Right ventricle myocardium inferior (tissue), 1 donor: ENCODE results near the gene HSP90B1. TPM values are rescaled to one million over a fixed set of nuclear protein-coding genes. Genes with fewer than 3 reads are reported as not detected.

Experiments
- ATAC-seq: fragments of 200-7000 bp; cut with Tn5 transposase; one replicate; pipeline ENCODE4 v1.9.1; 2020; ENCODE audit warnings: mild to moderate bottlenecking, moderate library complexity
- DNase-seq: peaks from one replicate; pipeline ENCODE4 v3.0.0; 2021; ENCODE audit errors: missing footprints
- intact Hi-C: fragments of 100-400 bp; cut with DNase I; formaldehyde crosslinking; loops from one replicate; pipeline ENCODE4 v1.11.0; 2022
- long read RNA-seq: library from polyadenylated mRNA; unstranded; transcript quantifications from one replicate; pipeline ENCODE4 v2.0.0, GENCODE V29; 2021
- total RNA-seq: library from RNA; stranded (reverse); fragmentation: NEBNext Ultra II Directional; extraction: Animal tissue kit (Norgen Biotek cat#: 25700); gene quantifications from one replicate; pipeline ENCODE4 v1.2.1, GENCODE V29; 2021
- donor health status: DM: no; HTN: yes; CAD: no; lungs with severe emphysema.

HSP90B1 gene
- total RNA-seq, result 402 TPM
- long read RNA-seq, transcript HSP90B1-201 (18 exons, 2,858 nt), result major isoform, 186 of 229 reads
- long read RNA-seq, partial matches to known transcripts, result 29 of 229 reads
- long read RNA-seq, other reads (novel, unspliced or antisense), result 14 of 229 reads

DNA sequence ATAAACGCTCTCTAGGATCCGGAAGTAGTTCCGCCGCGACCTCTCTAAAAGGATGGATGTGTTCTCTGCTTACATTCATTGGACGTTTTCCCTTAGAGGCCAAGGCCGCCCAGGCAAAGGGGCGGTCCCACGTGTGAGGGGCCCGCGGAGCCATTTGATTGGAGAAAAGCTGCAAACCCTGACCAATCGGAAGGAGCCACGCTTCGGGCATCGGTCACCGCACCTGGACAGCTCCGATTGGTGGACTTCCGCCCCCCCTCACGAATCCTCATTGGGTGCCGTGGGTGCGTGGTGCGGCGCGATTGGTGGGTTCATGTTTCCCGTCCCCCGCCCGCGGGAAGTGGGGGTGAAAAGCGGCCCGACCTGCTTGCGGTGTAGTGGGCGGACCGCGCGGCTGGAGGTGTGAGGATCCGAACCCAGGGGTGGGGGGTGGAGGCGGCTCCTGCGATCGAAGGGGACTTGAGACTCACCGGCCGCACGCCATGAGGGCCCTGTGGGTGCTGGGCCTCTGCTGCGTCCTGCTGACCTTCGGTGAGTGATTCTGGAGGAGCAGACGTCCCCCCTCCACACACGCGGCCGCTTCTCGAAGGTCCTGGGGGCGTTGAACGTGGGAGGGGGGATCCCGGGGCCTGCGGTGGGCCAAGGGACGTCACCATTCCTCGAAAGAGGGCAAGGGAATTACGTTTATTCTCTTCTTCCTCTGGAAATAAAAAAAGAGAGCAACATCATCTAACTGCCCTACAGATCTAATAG lies at the start of gene HSP90B1:
HSP90B1 (plus strand) TSS at position 377 of the 753 bp plus-strand sequence; CDS start at position 483, 106 bp downstream.
- DNase-seq (peak; percentile 100), ATAC-seq (peak; percentile 96)
- intact Hi-C loops, result loop anchor here (2.0 to 5.0 kb wide), 4 partner anchors 27 to 303 kb away; a partner anchor contains a TSS

DNA sequence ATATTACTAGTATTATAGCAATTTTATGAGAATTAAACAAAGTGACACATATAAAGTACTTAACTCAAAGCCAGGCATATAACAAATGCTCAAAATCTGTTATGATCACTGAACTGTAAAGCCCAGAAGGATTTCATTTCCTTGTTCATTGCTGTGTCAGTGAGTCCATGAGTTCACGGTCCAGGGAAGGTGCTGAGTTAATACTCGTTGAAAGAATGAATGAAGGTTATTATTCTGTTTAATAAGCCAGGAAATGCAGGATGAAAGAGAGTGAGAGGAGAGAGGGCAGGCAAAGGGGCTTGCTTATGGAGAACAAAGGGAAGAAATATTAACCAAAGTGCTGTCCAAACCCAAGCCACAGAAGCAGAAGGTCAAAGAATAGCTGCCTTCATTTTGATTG lies 48.9 kb upstream of the HSP90B1 start:
- ATAC-seq (no peak), DNase-seq (no peak)
- intact Hi-C loops, result no loop called here

DNA sequence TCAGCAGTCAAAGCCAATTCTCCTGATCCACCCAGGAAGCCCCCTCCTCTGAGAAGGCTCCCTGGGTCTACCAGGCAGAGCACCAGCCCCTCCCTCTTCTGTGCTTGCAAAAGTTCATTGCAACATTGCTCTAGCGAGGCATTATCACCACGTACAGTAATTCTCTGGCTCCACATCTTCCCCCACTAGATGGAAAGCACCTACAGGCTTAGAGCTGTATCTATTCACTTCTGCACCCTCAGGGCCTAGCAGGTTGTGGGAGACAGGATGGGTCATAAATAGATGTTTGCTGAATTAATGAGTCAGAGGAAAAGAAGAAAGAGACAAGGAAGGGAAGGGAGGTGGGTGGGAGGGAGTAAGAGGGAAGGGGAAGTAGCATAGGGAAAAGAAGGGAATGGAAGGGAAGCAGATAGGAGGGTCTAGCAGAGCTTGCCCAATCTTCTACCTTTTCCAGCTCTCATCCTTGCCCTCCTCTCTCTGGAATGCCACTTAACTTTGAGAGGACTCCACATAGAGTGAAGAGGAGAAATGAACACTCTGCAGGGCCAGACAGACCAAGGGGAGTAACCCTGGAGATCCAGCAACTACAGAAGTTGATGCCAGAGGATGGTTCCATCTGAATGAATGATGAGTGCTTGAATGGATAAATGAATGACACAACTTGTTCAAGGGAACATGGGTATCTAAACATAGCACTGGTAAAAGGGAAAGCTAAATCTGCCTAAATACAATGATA lies 47.2 kb upstream of the HSP90B1 start:
- ATAC-seq (no peak), DNase-seq (no peak)
- intact Hi-C loops, result no loop called here

DNA sequence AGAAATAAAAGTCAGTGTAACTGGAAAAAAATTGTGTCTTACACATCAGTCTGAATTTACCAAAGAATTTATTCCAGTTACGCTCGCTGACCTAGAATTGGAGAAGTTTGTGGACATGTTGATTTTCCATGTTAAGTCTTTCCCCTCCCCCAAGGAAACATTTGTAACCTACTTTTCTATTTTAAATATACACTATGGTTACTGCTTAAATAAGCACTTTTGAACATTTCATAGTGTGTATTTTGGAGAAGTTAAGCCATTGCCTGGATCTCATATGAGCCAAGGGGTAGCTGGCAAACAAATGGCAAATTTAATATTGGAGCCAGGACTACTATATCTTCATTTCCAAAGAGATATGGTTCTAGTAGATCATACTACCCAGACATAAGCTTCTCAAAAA lies 46.3 kb upstream of the HSP90B1 start:
- no peak for DNase-seq
- intact Hi-C loops, result no loop called here
- ATAC-seq, result no peak

DNA sequence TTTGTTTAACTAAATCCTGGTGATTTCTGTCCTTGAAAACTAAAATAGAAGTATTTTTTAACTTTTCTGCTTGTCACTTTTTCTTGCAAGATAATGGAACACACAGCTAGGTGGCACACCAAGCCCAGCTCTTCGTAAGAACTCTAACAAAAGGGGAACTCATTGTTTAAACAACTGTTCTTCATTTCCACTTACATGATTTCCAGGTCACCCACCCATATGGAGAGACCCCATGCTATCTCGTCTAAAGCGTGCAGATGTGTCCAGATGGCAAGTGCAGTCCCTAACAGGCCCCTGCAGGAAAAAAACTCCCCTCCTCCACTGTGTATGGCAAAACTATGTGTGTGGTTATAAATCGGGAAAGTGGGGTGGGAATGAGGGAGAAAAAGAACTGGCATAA lies 45.9 kb upstream of the HSP90B1 start:
- intact Hi-C loops, result no loop called here
- ATAC-seq (no peak), DNase-seq (no peak)

DNA sequence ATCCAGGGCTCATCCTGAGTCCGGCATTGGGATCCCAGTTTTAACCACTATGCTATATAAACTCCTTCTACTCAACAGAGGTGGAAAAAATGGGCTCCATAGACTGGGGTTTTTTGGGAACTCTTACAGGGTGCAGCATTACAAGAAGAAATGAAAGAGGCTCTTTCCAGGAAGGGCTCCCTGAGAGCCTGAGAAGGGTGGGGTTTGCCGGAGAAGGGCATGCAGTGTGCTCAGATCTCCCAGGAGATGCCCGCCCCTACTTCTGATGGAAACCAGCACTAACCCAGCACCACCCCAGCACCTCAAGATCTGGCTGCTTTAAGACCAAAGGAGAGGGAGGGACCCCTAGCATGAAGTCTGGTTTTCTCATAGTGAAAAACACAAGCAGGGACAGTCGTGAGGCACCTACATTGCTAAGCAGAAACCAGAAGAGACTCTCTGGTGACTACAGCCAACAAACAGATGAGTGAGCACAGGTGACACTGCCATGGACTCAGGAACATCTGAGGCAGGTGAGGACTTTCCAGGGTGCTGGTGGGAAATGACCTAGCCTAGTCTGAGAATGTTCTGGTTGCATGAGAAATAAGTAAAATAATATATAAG lies 43.9 kb upstream of the HSP90B1 start:
- ATAC-seq (no peak), DNase-seq (no peak)
- intact Hi-C loops, result no loop called here

DNA sequence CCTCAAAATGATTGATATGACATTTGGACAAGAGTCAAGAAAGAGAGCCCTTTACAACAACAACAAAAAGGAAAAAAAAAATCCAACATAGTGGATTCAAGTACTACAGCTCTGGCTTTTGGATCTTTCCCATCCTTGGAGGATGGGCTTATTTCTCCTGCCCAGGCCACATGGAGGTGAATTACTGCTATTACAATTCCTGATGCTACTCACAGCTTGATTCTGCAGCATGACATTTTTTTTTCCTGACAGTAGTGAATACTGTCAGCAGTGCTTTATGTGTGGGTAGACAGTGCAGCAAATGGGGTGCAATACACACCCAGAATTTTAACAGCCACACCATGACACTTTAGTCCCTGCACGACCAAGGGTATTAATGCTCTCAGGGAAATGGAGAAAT lies 42.5 kb upstream of the HSP90B1 start:
- DNase-seq (no peak), ATAC-seq (no peak)
- intact Hi-C loops, result no loop called here

DNA sequence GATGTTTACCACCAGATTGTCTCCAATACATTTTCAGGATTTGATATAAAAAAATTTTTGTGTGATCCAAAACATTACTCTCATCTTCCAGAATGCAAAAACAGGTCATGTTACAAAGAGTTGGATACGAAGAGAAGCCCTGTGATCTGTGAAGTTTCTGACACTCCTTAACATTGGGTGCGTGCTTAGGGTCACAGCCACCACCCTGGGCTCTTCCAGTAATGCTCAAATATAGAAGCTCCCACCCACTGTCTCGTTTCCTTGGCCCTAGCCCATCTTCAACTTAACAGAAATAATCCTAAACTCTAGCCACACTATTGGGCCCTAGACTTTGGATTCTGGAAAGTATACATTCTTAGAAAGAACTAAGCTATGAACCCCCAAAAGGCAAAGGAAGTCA lies 32.9 kb upstream of the HSP90B1 start:
- intact Hi-C loops, result no loop called here
- no peak for DNase-seq
- ATAC-seq, result no peak

DNA sequence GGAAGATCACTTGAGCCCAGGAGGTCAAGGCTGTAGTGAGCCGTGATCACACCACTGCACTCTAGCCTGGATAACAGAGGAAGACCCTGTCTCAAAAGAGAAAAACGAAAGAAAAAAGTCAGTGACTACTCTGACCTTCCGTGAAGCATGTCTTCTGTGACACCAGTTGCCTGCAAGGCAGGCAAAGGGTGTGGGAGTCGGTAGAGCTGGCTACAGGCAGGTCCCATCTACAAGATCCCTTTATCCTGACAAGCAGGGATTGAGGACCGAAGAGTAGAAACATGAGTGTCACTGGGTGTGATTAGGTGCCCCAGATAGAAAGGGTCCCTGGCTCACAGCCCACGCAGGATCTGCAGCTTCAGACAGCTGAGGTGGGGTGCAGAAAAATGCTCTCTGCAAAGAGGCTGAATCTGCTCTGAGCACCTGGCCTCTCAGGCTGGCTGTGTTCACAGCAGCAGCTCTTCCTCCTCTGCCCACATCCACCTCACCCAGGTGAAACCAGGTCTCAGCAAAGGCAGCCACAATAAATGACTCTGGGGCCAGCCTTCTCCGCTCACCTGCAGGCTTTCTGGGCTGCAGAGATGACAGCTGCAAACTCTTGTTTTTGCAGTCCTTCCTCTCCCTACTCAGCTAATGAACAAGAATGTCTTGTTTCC lies 28.6 kb upstream of the HSP90B1 start:
- ATAC-seq, result no peak
- DNase-seq, result no peak
- intact Hi-C loops, result no loop called here

DNA sequence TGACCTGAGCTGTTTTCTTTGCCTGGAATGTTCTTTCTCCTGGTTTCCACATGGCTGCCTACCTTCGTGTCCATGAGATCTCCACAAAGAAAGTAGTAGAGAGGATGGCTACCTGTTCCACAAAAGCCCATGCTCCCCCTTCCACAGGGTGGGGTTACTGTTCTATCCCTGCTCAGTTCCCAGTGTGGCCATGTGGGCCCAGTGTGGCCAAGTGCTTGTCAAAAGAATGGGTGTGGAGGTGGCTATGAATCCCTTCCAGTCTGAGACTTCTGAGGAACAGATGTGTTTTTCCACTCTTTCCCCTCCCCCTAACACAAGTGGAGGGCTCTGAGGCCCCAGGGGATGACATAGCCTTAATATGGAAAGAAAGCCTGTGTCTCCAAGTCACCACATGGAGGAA lies 26.2 kb upstream of the HSP90B1 start:
- no peak for DNase-seq
- intact Hi-C loops, result no loop called here
- ATAC-seq, result no peak

DNA sequence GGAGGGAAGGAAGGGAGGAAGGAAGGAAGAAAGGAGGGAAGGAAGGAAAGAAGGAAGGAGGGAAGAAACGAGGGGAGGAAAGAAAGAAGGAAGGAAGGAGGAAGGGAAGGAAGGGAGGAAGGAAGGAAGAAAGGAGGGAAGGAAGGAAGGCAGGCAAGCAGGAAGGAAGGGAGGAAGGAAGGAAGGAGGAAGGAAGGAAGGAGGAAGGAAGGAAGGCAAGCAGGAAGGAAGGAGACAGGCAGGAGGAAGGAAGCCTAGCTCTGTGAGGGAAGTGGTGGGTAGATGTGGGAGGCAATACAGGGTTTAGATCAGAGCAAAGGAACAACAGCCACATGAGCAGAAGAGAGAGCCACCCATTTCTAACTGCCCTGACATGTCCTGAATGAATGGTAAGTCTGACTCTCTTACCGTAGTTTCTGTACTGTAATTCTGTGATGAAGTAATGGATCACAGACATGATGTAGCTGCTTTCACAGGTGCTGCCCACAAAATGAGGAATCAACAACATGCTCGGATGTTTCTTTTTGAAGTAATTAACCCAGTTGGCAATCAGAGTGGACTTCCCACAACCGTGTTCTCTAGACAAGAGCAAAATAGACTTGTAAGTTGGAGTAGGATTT lies 24.4 kb upstream of the HSP90B1 start:
- ATAC-seq, result no peak
- intact Hi-C loops, result no loop called here
- no peak for DNase-seq

DNA sequence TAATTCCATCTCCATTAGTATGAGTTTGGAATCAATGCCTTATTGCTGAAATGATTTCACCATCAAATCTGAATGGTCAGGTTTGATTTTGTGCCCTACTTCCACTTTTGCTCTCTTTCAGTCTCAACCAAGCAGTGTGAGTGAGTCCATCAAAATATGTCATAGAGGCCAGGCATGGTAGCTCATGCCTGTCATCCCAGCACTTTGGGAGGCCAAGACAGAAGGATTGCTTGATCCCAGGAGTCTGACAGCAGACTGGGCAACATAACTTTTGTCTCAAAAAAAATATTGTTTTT lies 22.0 kb upstream of the HSP90B1 start:
- no peak for DNase-seq
- ATAC-seq, result no peak

DNA sequence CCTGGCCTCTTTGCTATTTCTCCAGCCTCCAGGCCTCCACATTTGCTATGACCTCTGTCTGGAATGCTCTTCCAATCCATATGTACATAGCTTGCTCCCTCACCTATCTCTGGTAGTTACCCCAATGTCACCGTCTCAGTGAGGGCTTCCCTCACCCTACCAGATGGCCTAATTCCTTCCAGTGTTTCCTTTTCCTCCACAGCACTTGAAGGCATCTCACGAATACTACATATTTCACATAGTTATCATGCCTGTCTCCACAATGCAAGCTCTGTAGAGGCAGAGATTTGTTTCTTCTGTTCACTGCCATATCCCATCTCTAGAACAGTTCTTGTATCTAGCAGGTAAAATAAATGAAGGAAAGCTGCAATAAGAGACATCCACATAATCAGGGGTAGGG lies 21.3 kb upstream of the HSP90B1 start:
- DNase-seq (no peak), ATAC-seq (no peak)
- intact Hi-C loops, result no loop called here

More for the DNA sequence above, 22.0 kb upstream of the HSP90B1 start:
- intact Hi-C loops, result no loop called here

DNA sequence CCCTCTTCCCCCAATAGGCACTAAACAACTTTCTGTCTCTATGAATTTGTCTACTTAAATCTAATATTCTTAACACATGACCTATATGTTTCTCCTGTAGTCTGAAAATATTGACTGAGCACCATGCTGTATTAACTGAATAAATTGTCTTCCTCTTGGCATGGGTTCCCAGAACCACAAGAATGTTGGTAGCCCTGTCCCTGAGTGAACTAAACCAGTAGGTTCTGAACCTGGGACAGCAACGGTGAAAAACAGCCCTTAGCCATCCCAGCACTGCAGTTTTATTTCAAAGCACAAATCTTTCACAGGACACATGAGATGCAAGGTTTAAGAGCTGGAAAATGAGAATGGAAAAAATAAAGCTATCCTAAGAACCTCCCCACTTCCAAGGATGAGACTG lies 20.4 kb upstream of the HSP90B1 start:
- DNase-seq (no peak), ATAC-seq (no peak)
- intact Hi-C loops, result no loop called here

DNA sequence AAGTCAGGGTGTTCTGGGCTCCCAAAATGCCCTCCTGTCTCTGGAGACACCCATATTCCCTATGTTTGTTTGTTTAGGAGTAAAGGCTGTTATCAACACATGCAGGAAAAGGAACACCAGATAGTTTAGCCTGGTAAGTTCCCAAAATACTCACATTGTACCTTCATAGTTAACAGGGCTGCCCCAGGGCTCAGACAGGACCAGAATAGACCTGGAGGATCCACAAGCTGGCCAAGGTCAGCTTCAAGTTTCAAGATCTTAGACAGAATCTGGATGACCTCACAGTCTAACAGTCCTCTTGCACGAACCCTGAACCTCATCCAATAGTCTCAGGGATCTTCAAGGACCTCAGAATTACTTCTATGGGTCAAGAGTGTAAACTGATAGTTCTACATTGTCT lies 18.1 kb upstream of the HSP90B1 start:
- intact Hi-C loops, result no loop called here
- DNase-seq, result no peak
- ATAC-seq, result no peak

DNA sequence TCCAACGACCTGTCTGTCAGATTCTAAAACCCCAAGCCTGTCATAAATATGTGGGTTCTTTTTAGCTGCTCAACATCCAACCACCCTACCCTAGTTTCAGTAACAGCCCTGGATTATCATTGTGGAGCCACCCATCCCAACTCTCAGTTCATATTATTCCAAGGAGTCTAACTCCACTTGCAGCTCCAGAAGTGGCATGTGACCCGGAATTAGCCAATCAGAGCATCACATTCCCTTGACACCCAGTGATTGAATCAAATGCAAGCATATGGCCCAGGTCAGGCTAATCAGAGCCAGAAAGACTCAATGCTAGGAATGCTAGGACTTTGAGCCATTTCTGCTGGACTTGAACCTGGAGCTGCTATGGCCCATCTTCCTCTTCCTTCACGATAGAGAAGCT lies 17.1 kb upstream of the HSP90B1 start:
- DNase-seq, result no peak
- ATAC-seq, result no peak
- intact Hi-C loops, result no loop called here

DNA sequence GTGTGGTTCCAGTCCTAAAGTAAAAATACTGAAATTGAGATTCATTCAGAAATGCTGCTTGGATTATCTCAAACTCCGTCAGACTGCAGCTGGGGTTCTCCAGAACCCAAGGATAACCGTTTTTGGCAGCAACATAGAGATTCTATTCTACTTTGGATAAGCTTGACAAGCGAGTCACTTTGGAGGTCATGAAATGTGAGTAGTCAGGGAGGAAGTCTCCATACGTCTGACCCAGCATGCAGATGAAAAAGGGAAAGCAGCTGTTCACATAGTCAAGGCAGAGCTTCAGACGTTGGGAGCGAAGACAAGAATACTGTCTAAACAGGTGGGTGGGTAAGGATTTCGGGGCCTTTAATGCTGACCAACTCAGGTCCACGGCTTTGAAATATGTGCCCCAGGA lies 14.9 kb upstream of the HSP90B1 start:
- intact Hi-C loops, result no loop called here
- DNase-seq, result no peak
- ATAC-seq, result no peak

DNA sequence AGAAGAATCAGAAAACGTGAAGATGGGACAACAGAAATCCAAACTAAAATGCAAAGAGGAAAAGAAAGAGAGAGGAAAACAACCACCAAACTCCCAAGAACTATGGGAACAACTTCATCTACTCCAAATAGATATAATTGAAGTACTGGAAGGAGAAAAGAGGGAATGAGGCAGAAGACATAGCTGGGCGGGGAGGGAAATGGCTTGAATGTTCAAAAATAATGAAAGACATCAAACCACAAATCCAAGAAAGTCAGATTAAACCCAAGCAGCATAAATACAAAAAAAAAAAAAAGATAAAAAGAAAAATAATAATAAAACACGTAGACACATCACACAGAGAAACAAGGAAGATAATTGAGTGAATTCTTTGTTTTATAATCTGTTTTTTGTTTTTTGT lies 12.3 kb upstream of the HSP90B1 start:
- no peak for ATAC-seq

More for the DNA sequence above, 12.3 kb upstream of the HSP90B1 start:
- no peak for DNase-seq
- intact Hi-C loops, result no loop called here
